ENCODE data around the gene RPS15.
"Not testable (repeated sequence)": the region's sequence is repeated elsewhere in the genome, so short reads cannot be mapped to it uniquely, and the experiment has no call there.

The RPS15 gene

DNA sequence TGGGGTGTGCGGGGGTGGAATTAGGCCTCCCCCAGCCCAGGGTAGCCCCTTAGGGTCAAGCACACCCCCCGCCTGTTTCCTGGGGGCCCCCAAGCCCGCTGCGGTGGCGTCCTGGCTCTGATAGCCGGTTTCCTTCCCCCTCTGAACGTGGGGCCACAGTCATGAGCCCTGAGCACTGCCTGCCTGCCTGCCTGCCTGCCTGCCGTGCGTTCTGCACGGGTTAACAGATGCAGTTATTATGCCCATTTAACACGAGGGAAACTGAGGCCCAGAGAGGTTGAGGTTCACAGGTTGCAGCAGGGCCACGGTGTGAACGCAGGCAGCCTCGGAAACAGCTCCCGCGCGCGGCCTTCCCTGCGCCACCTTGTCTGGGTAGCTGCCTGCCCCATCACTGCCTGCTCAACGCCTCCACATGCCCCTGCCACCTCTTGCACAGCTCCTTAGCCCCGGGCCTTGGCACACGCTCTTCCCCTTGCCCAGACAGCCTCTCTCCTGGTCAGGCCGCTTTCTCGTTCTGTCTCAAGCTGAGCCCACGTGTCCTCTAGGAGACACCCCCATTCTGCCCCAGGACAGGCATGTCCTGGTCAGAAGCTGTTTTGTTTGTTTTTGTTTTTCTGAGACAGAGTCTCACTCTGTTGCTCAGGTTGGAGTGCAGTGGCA, 35.7 kb upstream of the RPS15 start:
- DNase-seq: no peak

GRCh38 chr19:1406774-1407527, 31.2 kb upstream of the RPS15 start:
- DNase-seq: peak; percentile 100

DNA sequence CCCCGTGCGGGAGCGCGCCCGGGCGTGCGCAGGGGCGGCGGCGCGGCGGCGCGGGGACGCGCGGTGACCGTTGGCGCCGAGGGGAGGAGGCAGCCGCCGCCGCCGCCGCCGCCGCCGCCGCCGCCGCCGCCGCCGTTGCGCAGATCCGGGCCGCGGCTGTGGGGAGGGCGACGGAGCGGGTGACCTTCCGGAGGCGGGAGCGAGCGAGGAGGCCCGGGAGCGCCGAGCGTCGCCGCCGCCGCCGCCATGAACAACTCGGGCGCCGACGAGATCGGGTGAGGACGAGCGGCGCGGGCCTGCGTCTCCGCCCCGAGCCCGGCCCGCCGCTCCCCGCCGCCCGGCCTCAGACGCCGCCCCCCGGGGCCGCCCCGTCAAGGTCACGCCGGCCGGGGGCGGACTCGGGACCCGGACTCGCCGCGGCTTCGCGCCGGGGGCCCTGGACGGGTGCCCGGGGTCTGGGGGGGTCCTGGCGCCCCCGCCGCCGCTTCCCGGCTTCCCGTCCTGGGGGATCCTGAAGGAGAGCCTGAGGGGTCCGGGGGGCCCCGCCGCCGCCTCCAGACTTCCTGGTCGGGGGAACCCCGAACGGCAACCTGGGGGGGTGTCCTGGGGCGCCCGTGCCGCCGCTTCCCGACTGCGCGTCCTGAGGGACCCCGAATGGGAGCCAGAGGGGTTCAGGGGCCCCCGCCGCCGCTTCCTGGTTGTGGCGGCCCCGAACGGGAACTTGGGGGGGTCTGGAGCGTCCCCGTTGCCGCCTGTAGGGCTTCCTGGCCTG, 30.5 kb upstream of the RPS15 start, which contains the start of gene DAZAP1:
Gene DAZAP1, plus strand, starts transcription at position 59 of the 772 bp plus-strand sequence. Its CDS starts 188 bp downstream, at position 247.
- peak; percentile 38 for DNase-seq

DNA sequence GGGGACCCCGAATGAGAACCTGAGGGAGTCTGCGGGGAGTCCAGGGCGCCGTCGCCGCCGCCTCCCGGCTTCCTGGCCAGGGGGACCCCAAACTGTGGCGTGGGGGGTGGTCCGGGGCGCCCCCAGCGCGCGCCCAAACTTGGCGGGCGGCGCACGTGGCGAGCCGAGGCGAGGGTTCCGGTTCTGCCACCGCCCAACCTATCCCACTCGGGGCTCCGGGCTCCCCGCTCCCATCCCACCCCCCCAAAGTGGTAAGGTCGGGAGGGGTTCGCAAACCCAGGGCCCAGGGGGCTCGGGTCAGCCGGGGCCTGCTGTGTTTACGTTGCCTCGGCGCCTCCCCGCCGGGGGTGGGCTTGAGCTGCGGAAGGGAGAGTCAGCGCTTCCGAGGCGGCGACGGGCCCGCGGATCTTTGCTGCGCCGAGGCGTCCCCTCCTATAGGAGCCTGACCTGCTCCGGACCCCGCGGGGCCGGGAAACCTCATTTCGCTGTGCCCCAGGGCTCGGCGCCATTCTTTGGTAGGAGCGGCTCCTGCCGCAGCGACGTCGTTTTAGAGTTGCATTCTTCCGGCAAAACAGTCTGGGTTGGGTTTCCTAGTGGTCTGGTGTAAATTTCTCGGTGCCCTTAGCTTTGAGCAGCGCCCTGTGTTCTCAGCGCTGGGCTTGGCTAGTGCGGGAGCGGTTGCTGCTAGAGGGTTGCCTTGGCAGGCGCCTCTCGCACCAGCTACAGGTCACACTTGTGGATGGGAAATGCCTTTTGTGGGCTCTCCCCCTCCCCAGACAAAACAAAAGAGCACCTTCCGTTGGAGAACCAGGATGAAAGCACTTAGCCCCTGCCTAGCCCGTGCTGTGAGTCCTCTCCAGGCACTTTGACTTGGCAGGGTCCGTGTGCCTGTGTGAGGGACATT, 29.6 kb upstream of the RPS15 start:
- peak; percentile 72 for DNase-seq

GRCh38 chr19:1409204-1410005, 28.8 kb upstream of the RPS15 start:
- DNase-seq: no peak

DNA sequence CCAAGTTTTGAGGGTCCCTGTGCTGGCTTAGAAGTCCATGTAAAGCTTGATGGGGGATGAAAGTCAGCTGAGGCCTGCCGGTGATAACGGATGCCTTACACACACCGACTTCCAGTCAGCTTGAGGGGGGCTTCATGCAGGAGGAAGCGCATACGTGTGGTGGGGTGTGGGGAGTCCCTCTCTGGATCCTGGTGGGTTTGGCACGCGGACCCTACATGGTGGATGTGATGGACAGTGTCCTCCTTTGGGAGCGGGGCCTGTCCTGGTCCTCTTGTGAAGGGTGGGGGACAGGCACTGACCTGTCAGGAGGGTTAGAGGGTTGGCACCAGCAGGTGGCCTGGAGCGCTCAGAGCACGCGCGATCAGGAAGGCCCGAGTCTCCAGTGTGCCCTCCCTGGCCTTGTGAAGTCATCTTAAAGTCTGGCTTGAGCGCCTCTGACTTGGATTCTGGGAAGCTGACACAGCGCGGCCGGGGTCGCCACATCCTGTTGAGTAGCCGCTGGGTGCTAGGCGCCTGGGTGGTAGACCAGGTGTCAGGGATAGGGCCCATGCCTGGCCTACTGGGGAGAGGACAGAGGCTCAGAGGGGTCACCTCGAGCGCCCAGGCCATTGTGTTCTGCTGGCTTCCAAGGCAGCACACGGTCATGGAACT, 27.9 kb upstream of the RPS15 start:
- DNase-seq: no peak

GRCh38 chr19:1410789-1411188, 27.4 kb upstream of the RPS15 start:
- DNase-seq: no peak

- peak; percentile 49 for DNase-seq
Observed at GRCh38 chr19:1411255-1412191, 26.7 kb upstream of the RPS15 start.

GRCh38 chr19:1412323-1412923, 25.8 kb upstream of the RPS15 start:
- no peak for DNase-seq

GRCh38 chr19:1412995-1413800, 25.0 kb upstream of the RPS15 start:
- DNase-seq: no peak

GRCh38 chr19:1416014-1416841, 22.0 kb upstream of the RPS15 start:
- no peak for DNase-seq

DNA sequence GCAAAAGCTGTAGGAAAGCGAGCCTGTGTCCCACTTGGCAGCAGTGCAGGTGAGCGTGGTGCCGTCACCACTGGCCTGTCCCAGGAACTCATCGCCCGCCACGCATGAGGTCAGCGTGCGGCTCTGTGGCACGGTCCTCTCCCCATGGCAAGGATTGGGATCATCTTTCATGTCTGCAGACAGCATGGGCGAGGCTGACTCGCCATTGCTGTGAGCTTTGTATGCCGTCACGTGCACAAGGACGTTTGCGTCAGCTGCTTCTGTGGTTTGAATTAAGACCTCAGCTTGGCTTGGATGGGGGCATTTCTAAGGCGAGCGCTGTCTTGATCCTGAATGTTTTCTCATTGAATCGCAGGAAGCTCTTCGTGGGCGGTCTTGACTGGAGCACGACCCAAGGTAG, 21.1 kb upstream of the RPS15 start:
- DNase-seq: no peak

GRCh38 chr19:1417681-1418495, 20.3 kb upstream of the RPS15 start:
- no peak for DNase-seq

- no peak for DNase-seq
Observed at GRCh38 chr19:1418496-1418775, 19.8 kb upstream of the RPS15 start.

GRCh38 chr19:1418951-1419738, 19.1 kb upstream of the RPS15 start:
- no peak for DNase-seq

DNA sequence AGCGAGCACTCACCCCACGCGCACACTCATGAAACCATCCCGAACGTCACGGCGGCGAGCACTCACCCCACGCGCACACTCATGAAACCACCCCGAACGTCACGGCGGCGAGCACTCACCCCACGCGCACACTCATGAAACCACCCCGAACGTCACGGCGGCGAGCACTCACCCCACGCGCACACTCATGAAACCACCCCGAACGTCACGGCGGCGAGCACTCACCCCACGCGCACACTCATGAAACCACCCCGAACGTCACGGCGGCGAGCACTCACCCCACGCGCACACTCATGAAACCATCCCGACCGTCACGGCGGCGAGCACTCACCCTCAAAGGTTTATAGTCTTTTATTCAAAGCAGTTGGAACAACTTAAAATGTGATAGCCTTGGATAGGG, 18.1 kb upstream of the RPS15 start:
- not testable (repeated sequence) for DNase-seq

All from CD4-positive, alpha-beta T cell treated with Interleukin-12 subunit alpha and Interleukin-12 subunit beta, for 1 hour (primary cell).